NCI-H2029 (cell line): ENCODE measurements around the gene SCN10A.

Source experiments
- DNase-seq: peaks from one replicate; lab custom pipeline; 2025; lab: John Stamatoyannopoulos, UW

The SCN10A gene

GRCh38 chr3:38720465-38720864, 95.6 kb downstream of the SCN10A start:
- DNase-seq, result no peak

GRCh38 chr3:38717355-38718240, 98.4 kb downstream of the SCN10A start:
- no peak for DNase-seq

- DNase-seq, result no peak
Measured at GRCh38 chr3:38713121-38713520, 102.9 kb downstream of the SCN10A start.

- DNase-seq, result no peak
Measured at GRCh38 chr3:38711321-38711720, 104.7 kb downstream of the SCN10A start.

- no peak for DNase-seq
Measured at GRCh38 chr3:38707730-38708129, 108.3 kb downstream of the SCN10A start.

GRCh38 chr3:38706961-38707360, 109.1 kb downstream of the SCN10A start:
- no peak for DNase-seq

GRCh38 chr3:38702231-38702630, 113.8 kb downstream of the SCN10A start:
- no peak for DNase-seq

- no peak for DNase-seq
Measured at GRCh38 chr3:38698760-38699159, 117.3 kb downstream of the SCN10A start.

GRCh38 chr3:38698061-38698460, 118.0 kb downstream of the SCN10A start:
- no peak for DNase-seq

GRCh38 chr3:38696034-38696433, 120.0 kb downstream of the SCN10A start:
- no peak for DNase-seq

GRCh38 chr3:38690185-38690584, 125.8 kb downstream of the SCN10A start:
- no peak for DNase-seq

- no peak for DNase-seq
Measured at GRCh38 chr3:38689774-38690173, 126.2 kb downstream of the SCN10A start.

GRCh38 chr3:38689346-38689745, 126.7 kb downstream of the SCN10A start:
- no peak for DNase-seq

GRCh38 chr3:38687321-38687720, 128.7 kb downstream of the SCN10A start:
- no peak for DNase-seq

- DNase-seq, result no peak
Measured at GRCh38 chr3:38684546-38684945, 131.5 kb downstream of the SCN10A start.

- DNase-seq, result no peak
Measured at GRCh38 chr3:38669668-38670067, 146.3 kb downstream of the SCN10A start.

- no peak for DNase-seq
Measured at GRCh38 chr3:38662544-38662943, 153.5 kb downstream of the SCN10A start.

GRCh38 chr3:38658841-38659240, 157.2 kb downstream of the SCN10A start:
- DNase-seq, result no peak

- no peak for DNase-seq
Measured at GRCh38 chr3:38657369-38657768, 158.6 kb downstream of the SCN10A start.

GRCh38 chr3:38655708-38656300, 160.2 kb downstream of the SCN10A start:
- peak; percentile 4 for DNase-seq

- DNase-seq, result no peak
Measured at GRCh38 chr3:38653685-38654537, 162.1 kb downstream of the SCN10A start.

GRCh38 chr3:38652934-38653333, 163.1 kb downstream of the SCN10A start:
- no peak for DNase-seq
